SKM-1 (cell line): ENCODE results near the gene NAT16.

ENCODE experiments used
- DNase-seq: peaks from one replicate; lab custom pipeline; 2025; ENCODE audit not compliant: unreplicated experiment; lab: John Stamatoyannopoulos, UW

NAT16 gene

GRCh38 chr7:101172005-101172853 is 7.9 kb downstream of the NAT16 start:
- no peak for DNase-seq

- no peak for DNase-seq
Observed at GRCh38 chr7:101171442-101171837, 8.7 kb downstream of the NAT16 start.

- no peak for DNase-seq
Observed at GRCh38 chr7:101170617-101171441, 9.3 kb downstream of the NAT16 start.

GRCh38 chr7:101169838-101170551 is 10.1 kb downstream of the NAT16 start:
- DNase-seq: peak; percentile 52

GRCh38 chr7:101169110-101169837 is 10.8 kb downstream of the NAT16 start:
- no peak for DNase-seq

- no peak for DNase-seq
Observed at GRCh38 chr7:101168412-101169049, 11.6 kb downstream of the NAT16 start.

- DNase-seq: no peak
Observed at GRCh38 chr7:101167645-101168411, 12.3 kb downstream of the NAT16 start.

GRCh38 chr7:101166909-101167644 is 13.0 kb downstream of the NAT16 start:
- no peak for DNase-seq

GRCh38 chr7:101166648-101166908 is 13.5 kb downstream of the NAT16 start:
- DNase-seq: no peak

- no peak for DNase-seq
Observed at GRCh38 chr7:101165958-101166647, 14.0 kb downstream of the NAT16 start.

GRCh38 chr7:101165075-101165957 is 14.8 kb downstream of the NAT16 start, which contains the start of gene VGF:
Gene VGF (minus strand): TSS chr7:101165569. CDS start chr7:101164843, 726 bp downstream.
- peak; percentile 54 for DNase-seq

- DNase-seq: no peak
Observed at GRCh38 chr7:101164071-101164840, 15.8 kb downstream of the NAT16 start.

- DNase-seq: no peak
Observed at GRCh38 chr7:101163279-101164070, 16.6 kb downstream of the NAT16 start.

GRCh38 chr7:101162551-101163278 is 17.4 kb downstream of the NAT16 start:
- no peak for DNase-seq
